Endothelial cell of umbilical vein (primary cell): ENCODE measurements around the gene RNF157.

Experiments used
- EZH2 ChIP-seq: IDR thresholded peaks from 2 replicates; pipeline ENCODE4 v1.6.1; 2012; ENCODE audit warnings: borderline replicate concordance, low read depth, mild to moderate bottlenecking, moderate library complexity, low read length, inconsistent platforms; ENCODE audit not compliant: severe bottlenecking
- FOS ChIP-seq: IDR thresholded peaks from 2 replicates; pipeline ENCODE4 v1.6.1; 2011; ENCODE audit warnings: mild to moderate bottlenecking, low read length, moderate library complexity, borderline replicate concordance; ENCODE audit not compliant: insufficient read depth
- GATA2 ChIP-seq: IDR thresholded peaks from 2 replicates; pipeline ENCODE4 v1.7.0; 2011; ENCODE audit warnings: low read depth, mild to moderate bottlenecking, moderate library complexity, mixed read lengths, low read length; ENCODE audit not compliant: insufficient read length, insufficient read depth
- JUN ChIP-seq: IDR thresholded peaks from 2 replicates; pipeline ENCODE4 v1.6.1; 2011; ENCODE audit warnings: borderline replicate concordance, low read depth; ENCODE audit not compliant: insufficient read length, insufficient read depth
- MYC ChIP-seq: IDR thresholded peaks from one replicate; pipeline ENCODE4 v1.6.1; 2011; ENCODE audit warnings: mild to moderate bottlenecking, low read depth, low read length
- POLR2A ChIP-seq: IDR thresholded peaks from 2 replicates; pipeline ENCODE4 v1.6.1; 2012; ENCODE audit warnings: low read depth, mild to moderate bottlenecking, control low read depth, low read length
- POLR2AphosphoS5 ChIP-seq: IDR thresholded peaks from 2 replicates; pipeline ENCODE4 v1.6.1; 2012; ENCODE audit warnings: low read depth, mild to moderate bottlenecking, control low read depth, low read length, moderate library complexity; ENCODE audit not compliant: insufficient read depth
- TF ChIP-seq, protein P1 (sequence below), 2 donors: IDR thresholded peaks; 1 replicate in 1 of 2; 2 replicates in 1 of 2; pipeline ENCODE4 v1.5.1; 2011; ENCODE audit warnings: low read length in 2 of 2, mild to moderate bottlenecking in 2 of 2, moderate library complexity in 2 of 2, control low read depth in 1 of 2, inconsistent platforms in 1 of 2, low read depth in 1 of 2; ENCODE audit not compliant: insufficient read depth in 1 of 2; ENCODE audit errors: extremely low read depth in 1 of 2
- TF ChIP-seq, protein P2 (sequence below): IDR thresholded peaks from 2 replicates; pipeline ENCODE4 v1.6.1; 2011; ENCODE audit not compliant: insufficient read depth, insufficient read length

DNA sequence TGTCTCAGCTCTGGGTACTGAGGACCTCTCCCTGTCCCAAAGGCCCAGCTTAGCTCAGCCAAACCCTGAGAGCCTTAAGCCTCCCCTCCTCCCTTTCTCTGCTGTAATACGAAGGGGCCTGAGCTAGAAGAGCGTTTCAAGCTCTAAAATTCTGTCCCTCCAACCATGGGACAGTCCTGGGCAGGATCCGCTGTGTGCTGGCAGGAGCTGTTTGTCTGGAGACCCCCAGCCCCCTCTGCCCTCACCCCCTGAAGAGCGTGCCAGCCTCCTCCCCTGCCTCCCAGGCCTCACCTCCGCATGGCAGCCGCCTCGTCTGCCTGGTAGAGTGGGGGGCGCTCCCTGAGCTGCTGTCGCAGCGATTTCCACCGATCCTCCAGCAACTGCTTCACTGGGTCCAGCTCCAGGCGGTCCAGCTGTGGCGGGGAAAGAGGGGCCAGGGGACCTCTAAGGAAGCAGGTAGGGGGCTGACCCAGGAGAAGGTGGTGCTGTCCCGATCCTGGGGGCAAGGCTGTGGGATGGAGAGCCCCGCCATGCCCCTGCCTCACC, 39.5 kb upstream of the RNF157 start:
- TF ChIP-seq POLR2AphosphoS5 (no peak), JUN (no peak), MYC (no peak), POLR2A (no peak), EZH2 (no peak), FOS (no peak), GATA2 (no peak)
- TF ChIP-seq, protein P1, sequence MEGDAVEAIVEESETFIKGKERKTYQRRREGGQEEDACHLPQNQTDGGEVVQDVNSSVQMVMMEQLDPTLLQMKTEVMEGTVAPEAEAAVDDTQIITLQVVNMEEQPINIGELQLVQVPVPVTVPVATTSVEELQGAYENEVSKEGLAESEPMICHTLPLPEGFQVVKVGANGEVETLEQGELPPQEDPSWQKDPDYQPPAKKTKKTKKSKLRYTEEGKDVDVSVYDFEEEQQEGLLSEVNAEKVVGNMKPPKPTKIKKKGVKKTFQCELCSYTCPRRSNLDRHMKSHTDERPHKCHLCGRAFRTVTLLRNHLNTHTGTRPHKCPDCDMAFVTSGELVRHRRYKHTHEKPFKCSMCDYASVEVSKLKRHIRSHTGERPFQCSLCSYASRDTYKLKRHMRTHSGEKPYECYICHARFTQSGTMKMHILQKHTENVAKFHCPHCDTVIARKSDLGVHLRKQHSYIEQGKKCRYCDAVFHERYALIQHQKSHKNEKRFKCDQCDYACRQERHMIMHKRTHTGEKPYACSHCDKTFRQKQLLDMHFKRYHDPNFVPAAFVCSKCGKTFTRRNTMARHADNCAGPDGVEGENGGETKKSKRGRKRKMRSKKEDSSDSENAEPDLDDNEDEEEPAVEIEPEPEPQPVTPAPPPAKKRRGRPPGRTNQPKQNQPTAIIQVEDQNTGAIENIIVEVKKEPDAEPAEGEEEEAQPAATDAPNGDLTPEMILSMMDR (IDR thresholded peaks at IDR 0.05; ENCODE audit: extremely low read depth in 1 of 2, insufficient read depth in 1 of 2, low read depth in 1 of 2, low read length in 2 of 2) = no peak
- TF ChIP-seq, protein P2, sequence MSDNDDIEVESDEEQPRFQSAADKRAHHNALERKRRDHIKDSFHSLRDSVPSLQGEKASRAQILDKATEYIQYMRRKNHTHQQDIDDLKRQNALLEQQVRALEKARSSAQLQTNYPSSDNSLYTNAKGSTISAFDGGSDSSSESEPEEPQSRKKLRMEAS = no peak
